Esophagus muscularis mucosa (tissue), 4 donors: ENCODE data around the gene SIX4. TPM values are rescaled to one million over a fixed set of nuclear protein-coding genes. Genes with fewer than 3 reads are reported as not detected.

Experiments used
- DNase-seq: peaks from one replicate; pipeline ENCODE4 v3.0.0-alpha.2; 2017; ENCODE audit errors: extremely low spot score
- H3K27ac ChIP-seq, 4 donors: fragments of 200-600 bp; sonication (generic); replicated peaks in 1 of 4; 1 replicate in 3 of 4; 2 replicates in 1 of 4; pipeline ENCODE4 v1.5.1; 2016 to 2019; ENCODE audit warnings: mild to moderate bottlenecking in 1 of 4
- H3K27me3 ChIP-seq, 4 donors: fragments of 200-600 bp; sonication (generic); one replicate each; pipeline versions ENCODE4 v1.5.1 to v1.6.0; 2016 to 2019
- H3K36me3 ChIP-seq, 4 donors: fragments of 200-600 bp; sonication (generic); one replicate each; pipeline ENCODE4 v1.5.1; 2016 to 2019
- H3K4me1 ChIP-seq, 4 donors: fragments of 200-600 bp; sonication (generic); one replicate each; pipeline ENCODE4 v1.5.1; 2016 to 2019
- H3K4me3 ChIP-seq, 4 donors: fragments of 200-600 bp; sonication (generic); 1 replicate in 2 of 4; 2 replicates in 2 of 4; pipeline ENCODE4 v1.5.1; 2016 to 2019; ENCODE audit warnings: mild to moderate bottlenecking in 4 of 4, moderate library complexity in 1 of 4
- H3K9me3 ChIP-seq, 4 donors: fragments of 200-600 bp; sonication (generic); 1 replicate in 3 of 4; 2 replicates in 1 of 4; pipeline ENCODE4 v1.5.1; 2016 to 2019
- EP300 ChIP-seq: sonication (generic); formaldehyde crosslinking; IDR thresholded peaks from one replicate; pipeline ENCODE4 v1.6.1; 2017; ENCODE audit warnings: antibody characterized with exemption
- POLR2A ChIP-seq: fragments of 450-650 bp; IDR thresholded peaks from one replicate; pipeline ENCODE4 v1.6.1; 2017; ENCODE audit warnings: antibody characterized with exemption, moderate library complexity, mild to moderate bottlenecking, low read depth
- POLR2AphosphoS5 ChIP-seq, 2 donors: sonication (generic); formaldehyde crosslinking; IDR thresholded peaks; one replicate each; pipeline ENCODE4 v1.6.1; 2017; ENCODE audit warnings: antibody characterized with exemption in 2 of 2
- WGBS: methylation state at CpG from one replicate; pipeline ENCODE4 v1.1.5; 2018; 5-methylcytosine and 5-hydroxymethylcytosine counted together
- intact Hi-C: fragments of 100-400 bp; cut with DNase I; formaldehyde crosslinking; loops from one replicate; pipeline ENCODE4 v1.15.1; 2023
- total RNA-seq, 4 donors: library from RNA; depleted of rRNA; stranded (reverse); fragments of >200 nt; gene quantifications; one replicate each; pipeline versions ENCODE4 v1.1.0 to v1.2.1, GENCODE V29; 2016
- TF ChIP-seq, protein P1 (sequence below), 3 experiments: fragments of 200-600 bp in 2 of 3; fragments of 450-650 bp in 1 of 3; sonication (generic) in 2 of 3; IDR thresholded peaks; one replicate each; pipeline ENCODE4 v1.5.1; 2017 to 2019; ENCODE audit warnings: antibody characterized with exemption in 3 of 3, mild to moderate bottlenecking in 2 of 3, moderate library complexity in 1 of 3

SIX4 gene
- total RNA-seq, 4 donors from 2014 or later = 1.7 to 4.2 (median 2.7) TPM

DNA sequence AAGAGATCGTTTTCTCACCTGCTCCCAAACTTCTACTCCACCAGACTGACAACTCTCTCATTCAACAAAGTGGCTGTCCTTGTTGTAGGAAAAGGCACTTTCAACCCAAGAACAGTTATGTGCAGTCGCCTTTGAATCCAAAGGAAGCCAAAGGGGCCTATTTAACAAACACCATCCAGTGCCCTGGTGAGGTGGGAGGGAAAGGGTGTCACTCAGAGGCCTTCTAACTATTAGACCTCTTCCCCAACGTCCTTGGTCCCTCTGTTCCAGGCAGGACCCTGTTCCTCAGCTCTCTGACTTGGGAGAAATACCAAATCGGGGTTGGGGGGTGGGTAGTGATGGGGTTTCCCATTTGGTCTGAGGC, 3.2 kb downstream of the SIX4 start:
- intact Hi-C loops = loop anchor here (5.0 kb wide), 2 partner anchors 64 to 306 kb away; no protein-coding TSS in a partner anchor
- no peaks in the 10 kb centered on the region for H3K36me3 ChIP-seq
- TF ChIP-seq POLR2A = no peak
- no peak for TF ChIP-seq POLR2AphosphoS5 (IDR thresholded peaks at IDR 0.05)
- TF ChIP-seq, protein P1, sequence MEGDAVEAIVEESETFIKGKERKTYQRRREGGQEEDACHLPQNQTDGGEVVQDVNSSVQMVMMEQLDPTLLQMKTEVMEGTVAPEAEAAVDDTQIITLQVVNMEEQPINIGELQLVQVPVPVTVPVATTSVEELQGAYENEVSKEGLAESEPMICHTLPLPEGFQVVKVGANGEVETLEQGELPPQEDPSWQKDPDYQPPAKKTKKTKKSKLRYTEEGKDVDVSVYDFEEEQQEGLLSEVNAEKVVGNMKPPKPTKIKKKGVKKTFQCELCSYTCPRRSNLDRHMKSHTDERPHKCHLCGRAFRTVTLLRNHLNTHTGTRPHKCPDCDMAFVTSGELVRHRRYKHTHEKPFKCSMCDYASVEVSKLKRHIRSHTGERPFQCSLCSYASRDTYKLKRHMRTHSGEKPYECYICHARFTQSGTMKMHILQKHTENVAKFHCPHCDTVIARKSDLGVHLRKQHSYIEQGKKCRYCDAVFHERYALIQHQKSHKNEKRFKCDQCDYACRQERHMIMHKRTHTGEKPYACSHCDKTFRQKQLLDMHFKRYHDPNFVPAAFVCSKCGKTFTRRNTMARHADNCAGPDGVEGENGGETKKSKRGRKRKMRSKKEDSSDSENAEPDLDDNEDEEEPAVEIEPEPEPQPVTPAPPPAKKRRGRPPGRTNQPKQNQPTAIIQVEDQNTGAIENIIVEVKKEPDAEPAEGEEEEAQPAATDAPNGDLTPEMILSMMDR (IDR thresholded peaks at IDR 0.05) = no peak
- TF ChIP-seq EP300 = no peak
- peak overlapping the region; percentile 71 to 82 (median 76) for H3K4me3 ChIP-seq
- H3K27me3 ChIP-seq = peaks cover 0 to 27% (median 0%) of the 10 kb centered on the region in 4 donors
- H3K27ac ChIP-seq = peak overlapping the region in 1 of 4 donors; percentile 69
- no peak for DNase-seq
- peaks cover 20 to 36% (median 25%) of the 10 kb centered on the region in 4 donors for H3K4me1 ChIP-seq
- no peaks in the 10 kb centered on the region for H3K9me3 ChIP-seq
- WGBS = 60% methylated on average over 3 of the region's 4 CpGs

DNA sequence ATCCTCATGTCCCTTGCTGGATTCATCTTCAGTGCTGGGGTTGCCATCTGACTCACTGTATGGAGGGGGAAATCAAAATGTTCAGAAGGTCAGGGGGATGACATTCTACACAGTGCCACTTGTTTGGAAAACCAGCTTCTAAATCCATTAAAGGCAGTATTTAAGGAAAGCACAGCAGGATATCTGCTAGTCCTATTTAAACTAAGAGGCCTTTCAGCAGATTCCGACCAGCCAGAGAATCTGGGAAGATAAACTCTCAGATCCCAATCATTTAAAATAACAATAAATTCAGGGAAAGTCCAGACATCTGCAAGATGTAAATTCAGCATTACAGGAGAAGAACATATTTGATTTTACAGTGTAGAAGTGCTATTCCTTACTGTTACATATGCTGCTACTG, 3.8 kb downstream of the SIX4 start:
- 81% methylated on average over 1 of the region's 1 CpG for WGBS
- peaks cover 0 to 27% (median 0%) of the 10 kb centered on the region in 4 donors for H3K27me3 ChIP-seq
- intact Hi-C loops = loop anchor here (5.0 kb wide), 2 partner anchors 63 to 307 kb away; no protein-coding TSS in a partner anchor

DNA sequence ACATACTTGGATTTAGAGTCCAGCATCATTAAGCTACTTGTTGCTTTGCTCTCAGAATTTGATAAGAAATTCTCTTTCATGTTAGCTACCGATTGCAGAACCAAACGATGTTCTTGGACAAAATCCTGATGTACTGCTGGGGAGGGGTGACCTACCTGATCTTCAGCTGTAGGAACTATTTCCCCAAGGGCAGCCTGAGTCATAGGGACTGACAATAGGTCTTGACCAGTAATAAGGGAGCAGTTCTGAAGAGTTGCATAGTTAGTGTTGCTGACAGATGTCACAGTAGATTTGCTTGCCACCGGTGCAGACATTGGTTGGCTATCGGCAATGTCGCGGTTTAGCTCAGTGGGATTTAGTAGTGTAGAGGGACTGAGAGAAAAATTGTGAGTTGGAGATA, 10.6 kb downstream of the SIX4 start:
- H3K4me3 ChIP-seq = no peak overlapping the region
- no peaks in the 10 kb centered on the region for H3K27me3 ChIP-seq
- no peaks in the 10 kb centered on the region for H3K36me3 ChIP-seq
- TF ChIP-seq POLR2A = no peak
- TF ChIP-seq, protein P1 (IDR thresholded peaks at IDR 0.05) = no peak
- WGBS = 91% methylated on average over 6 of the region's 6 CpGs
- H3K9me3 ChIP-seq = no peaks in the 10 kb centered on the region
- H3K27ac ChIP-seq = no peak overlapping the region
- DNase-seq = no peak
- intact Hi-C loops = no loop called here
- no peaks in the 10 kb centered on the region for H3K4me1 ChIP-seq

More for the DNA sequence above, 3.8 kb downstream of the SIX4 start:
- no peak overlapping the region for H3K27ac ChIP-seq
- H3K4me1 ChIP-seq = peaks cover 20 to 36% (median 25%) of the 10 kb centered on the region in 4 donors
- H3K9me3 ChIP-seq = no peaks in the 10 kb centered on the region
- TF ChIP-seq, protein P1 (IDR thresholded peaks at IDR 0.05) = no peak
- no peak for TF ChIP-seq POLR2A
- TF ChIP-seq POLR2AphosphoS5 (IDR thresholded peaks at IDR 0.05) = no peak
- TF ChIP-seq EP300 = no peak
- no peaks in the 10 kb centered on the region for H3K36me3 ChIP-seq
- DNase-seq = no peak
- H3K4me3 ChIP-seq = no peak overlapping the region

DNA sequence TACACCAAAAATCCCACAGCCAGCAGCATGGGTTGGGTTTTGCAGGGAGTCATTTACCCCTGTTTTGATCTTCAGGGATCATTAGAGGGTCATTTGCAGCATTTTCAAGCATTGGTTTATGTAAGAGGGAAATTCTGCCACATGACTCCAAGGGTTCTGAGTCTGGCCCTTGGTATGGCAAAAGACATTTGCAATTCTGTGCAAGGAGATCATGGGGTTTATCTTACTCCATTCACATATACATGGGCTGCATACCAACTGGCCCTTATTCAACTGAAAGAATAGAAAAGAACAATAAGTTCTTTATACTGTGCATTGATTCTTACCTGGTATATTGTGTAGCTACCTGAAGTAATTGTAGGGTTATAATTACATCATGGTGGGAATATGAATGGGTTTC, 13.7 kb downstream of the SIX4 start:
- TF ChIP-seq, protein P1 (IDR thresholded peaks at IDR 0.05) = no peak
- TF ChIP-seq EP300 = no peak
- no peak for TF ChIP-seq POLR2A
- no peak for TF ChIP-seq POLR2AphosphoS5 (IDR thresholded peaks at IDR 0.05)

DNA sequence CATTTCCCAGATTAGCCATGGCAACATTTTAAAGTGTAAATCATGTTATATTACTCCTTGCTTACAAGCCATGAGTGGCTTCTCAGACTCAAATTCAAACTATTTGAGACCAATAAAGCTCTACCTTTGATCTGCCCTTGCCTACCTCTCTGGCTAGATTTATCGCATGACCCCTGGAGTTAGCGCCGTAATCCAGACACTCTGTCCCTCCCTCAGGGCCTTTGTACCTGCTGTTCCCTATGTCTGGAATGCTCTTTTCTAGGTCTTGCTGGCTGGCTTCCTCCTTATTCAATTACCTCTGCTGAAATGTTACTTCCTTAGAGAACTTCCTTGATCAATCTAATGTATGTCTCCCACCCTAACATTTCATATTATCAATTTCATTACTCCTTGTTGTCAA, 16.3 kb downstream of the SIX4 start:
- Histone ChIP-seq H3K27ac (no peak overlapping the region), H3K36me3 (no peaks in the 10 kb centered on the region), H3K9me3 (no peaks in the 10 kb centered on the region), H3K4me1 (no peaks in the 10 kb centered on the region), H3K4me3 (no peak overlapping the region), H3K27me3 (no peaks in the 10 kb centered on the region)
- TF ChIP-seq POLR2A = no peak
- DNase-seq = no peak
- intact Hi-C loops = no loop called here
- 94% methylated on average over 3 of the region's 3 CpGs for WGBS

More for the DNA sequence above, 13.7 kb downstream of the SIX4 start:
- Histone ChIP-seq H3K36me3 (no peaks in the 10 kb centered on the region), H3K4me3 (no peak overlapping the region), H3K27me3 (no peaks in the 10 kb centered on the region), H3K9me3 (no peaks in the 10 kb centered on the region), H3K27ac (no peak overlapping the region), H3K4me1 (no peaks in the 10 kb centered on the region)
- no peak for DNase-seq
- intact Hi-C loops = no loop called here
